ENCODE results near the gene SMYD3.

DNA sequence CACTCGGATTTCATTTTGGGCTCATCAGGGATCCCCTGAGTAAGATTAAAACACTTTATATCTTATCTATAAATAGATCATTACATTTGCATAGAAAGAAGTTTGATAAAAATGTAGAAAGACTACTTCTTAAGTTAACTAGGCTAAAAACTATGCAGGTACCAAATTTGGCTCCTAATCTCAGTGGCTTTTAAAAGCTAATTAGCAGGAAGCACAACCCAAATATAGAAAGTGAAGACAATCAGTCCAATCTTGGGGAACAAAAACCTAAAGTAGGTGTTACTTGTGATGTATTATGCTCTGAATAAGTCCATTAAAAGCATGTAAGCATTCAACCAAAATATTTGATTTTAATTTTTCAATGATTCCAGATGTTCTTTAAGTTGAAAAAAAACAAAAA lies 35.4 kb downstream of the SMYD3 start:
- TF ChIP-seq CTCF (IDR thresholded peaks at IDR 0.05; ENCODE audit: insufficient read depth, low read length, poor library complexity, severe bottlenecking) = no peak
- no peak for TF ChIP-seq EZH2phosphoT487 (conservative IDR thresholded peaks at IDR 0.05; ENCODE audit: low read length)
